GM21390 (cell line): Measurements from ENCODE around the gene NT5C1B.

Experiments
- ATAC-seq: cut with Tn5 transposase; IDR thresholded peaks from one replicate; pipeline ENCODE4 v1.9.1; 2021; ENCODE audit not compliant: unreplicated experiment

NT5C1B gene

GRCh38 chr2:18552351-18553077, 36.9 kb downstream of the NT5C1B start:
- no peak for ATAC-seq

- no peak for ATAC-seq
These were observed 37.7 kb downstream of the NT5C1B start for GRCh38 chr2:18551623-18552022.

- ATAC-seq = no peak
These were observed 38.2 kb downstream of the NT5C1B start for GRCh38 chr2:18551169-18551568.

GRCh38 chr2:18550433-18550832, 38.9 kb downstream of the NT5C1B start:
- ATAC-seq = no peak

GRCh38 chr2:18549083-18549482, 40.3 kb downstream of the NT5C1B start:
- ATAC-seq = no peak

GRCh38 chr2:18548621-18549020, 40.7 kb downstream of the NT5C1B start:
- ATAC-seq = no peak

- no peak for ATAC-seq
These were observed 42.8 kb downstream of the NT5C1B start for GRCh38 chr2:18546567-18546966.

GRCh38 chr2:18545384-18545783, 44.0 kb downstream of the NT5C1B start:
- ATAC-seq = no peak

- no peak for ATAC-seq
These were observed 45.2 kb downstream of the NT5C1B start for GRCh38 chr2:18544171-18544570.

- ATAC-seq = no peak
These were observed 48.5 kb downstream of the NT5C1B start for GRCh38 chr2:18540872-18541271.

- no peak for ATAC-seq
These were observed 52.7 kb downstream of the NT5C1B start for GRCh38 chr2:18536697-18537096.

- no peak for ATAC-seq
These were observed 53.3 kb downstream of the NT5C1B start for GRCh38 chr2:18536100-18536499.

- ATAC-seq = no peak
These were observed 58.2 kb downstream of the NT5C1B start for GRCh38 chr2:18531194-18531593.

- no peak for ATAC-seq
These were observed 61.5 kb downstream of the NT5C1B start for GRCh38 chr2:18527822-18528221.

- ATAC-seq = no peak
These were observed 62.0 kb downstream of the NT5C1B start for GRCh38 chr2:18527326-18527725.

- ATAC-seq = no peak
These were observed 62.9 kb downstream of the NT5C1B start for GRCh38 chr2:18526429-18526828.

GRCh38 chr2:18525852-18526251, 63.5 kb downstream of the NT5C1B start:
- no peak for ATAC-seq

- no peak for ATAC-seq
These were observed 64.1 kb downstream of the NT5C1B start for GRCh38 chr2:18525236-18525635.

GRCh38 chr2:18522484-18523146, 66.8 kb downstream of the NT5C1B start:
- no peak for ATAC-seq

- peak; percentile 84 for ATAC-seq
These were observed 68.6 kb downstream of the NT5C1B start for GRCh38 chr2:18520451-18521425.

GRCh38 chr2:18519914-18520450, 69.4 kb downstream of the NT5C1B start:
- no peak for ATAC-seq
